COLO668 (cell line): ENCODE data around the gene RBM44.

Experiments
- DNase-seq: peaks from one replicate; lab custom pipeline; 2025; ENCODE audit not compliant: unreplicated experiment; lab: John Stamatoyannopoulos, UW

The RBM44 gene

DNA sequence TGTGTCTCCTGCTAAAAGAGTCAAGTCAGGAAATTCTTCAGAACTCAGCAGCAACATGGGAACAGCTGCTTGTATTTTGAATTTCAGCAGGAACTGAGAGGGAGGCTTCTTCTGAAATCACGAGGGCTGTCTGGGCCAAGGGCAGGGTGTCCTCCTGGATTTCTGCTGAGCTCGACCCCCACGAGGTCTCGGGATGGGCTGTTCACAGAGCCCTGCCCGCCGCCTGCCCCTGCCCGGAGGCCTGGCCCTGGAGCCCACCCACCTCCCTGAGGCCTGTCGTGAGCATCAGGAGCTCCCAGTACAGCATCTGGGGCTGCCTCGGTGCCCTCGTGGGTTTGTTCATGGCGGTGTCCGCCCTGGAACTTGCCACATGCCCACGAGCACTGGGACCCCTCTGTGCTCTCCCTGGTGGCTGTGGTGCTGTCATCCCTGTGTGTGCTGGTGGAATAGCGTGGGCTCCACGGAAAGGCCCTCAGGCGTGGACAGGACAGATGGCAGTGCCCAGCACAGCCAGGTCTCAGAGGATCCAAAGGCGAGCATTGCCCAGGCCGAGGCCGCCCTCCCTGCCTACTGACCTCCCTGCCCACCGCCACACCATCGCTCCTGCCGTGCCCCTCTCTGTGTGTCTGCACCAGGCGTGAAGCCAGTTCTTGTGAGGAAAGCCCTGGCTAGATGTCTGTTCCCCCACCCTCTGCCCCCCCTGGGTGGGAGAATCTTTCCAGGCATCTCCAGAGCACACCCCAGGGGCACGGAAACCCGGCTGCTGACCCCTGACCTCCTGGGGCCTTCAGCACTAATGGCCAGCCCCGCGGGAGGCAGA lies 86.7 kb downstream of the RBM44 start:
- no peak for DNase-seq

DNA sequence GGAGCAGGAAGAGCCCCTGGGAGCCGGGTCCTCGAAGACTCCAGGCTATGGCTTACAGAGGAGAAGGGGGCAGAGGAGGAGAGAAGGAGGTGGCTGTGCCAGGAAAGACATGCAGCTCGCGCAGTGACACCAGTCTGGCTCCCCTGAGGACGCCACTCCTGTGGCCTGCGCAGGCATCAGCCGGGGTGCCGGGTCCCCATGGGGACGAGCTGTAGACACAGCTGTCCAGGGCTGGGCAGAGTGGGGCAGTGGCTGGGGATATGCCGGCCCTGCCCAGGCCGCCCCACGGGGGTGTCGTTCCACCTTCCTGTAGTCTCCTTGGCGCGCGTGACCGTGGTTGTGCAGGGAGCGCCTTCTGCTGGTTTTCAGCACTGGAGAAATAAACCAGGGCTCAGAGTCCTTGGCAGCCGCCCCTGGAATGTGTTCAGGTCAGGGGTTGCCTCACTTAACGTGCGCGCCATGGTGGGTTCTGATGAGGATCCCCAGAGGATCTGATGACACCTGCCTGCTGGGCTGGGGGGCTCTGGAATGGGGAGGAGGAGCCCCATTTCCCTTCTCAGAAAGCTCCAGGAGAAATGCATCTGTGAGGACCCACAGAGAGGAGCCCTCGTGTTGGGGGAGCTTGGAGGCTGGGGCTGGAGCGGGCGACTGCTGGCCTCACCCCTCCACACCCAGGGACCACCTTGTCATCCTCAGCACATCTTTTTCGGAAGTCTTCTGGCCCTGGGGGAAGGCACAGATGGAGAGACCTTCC lies 87.5 kb downstream of the RBM44 start:
- no peak for DNase-seq

DNA sequence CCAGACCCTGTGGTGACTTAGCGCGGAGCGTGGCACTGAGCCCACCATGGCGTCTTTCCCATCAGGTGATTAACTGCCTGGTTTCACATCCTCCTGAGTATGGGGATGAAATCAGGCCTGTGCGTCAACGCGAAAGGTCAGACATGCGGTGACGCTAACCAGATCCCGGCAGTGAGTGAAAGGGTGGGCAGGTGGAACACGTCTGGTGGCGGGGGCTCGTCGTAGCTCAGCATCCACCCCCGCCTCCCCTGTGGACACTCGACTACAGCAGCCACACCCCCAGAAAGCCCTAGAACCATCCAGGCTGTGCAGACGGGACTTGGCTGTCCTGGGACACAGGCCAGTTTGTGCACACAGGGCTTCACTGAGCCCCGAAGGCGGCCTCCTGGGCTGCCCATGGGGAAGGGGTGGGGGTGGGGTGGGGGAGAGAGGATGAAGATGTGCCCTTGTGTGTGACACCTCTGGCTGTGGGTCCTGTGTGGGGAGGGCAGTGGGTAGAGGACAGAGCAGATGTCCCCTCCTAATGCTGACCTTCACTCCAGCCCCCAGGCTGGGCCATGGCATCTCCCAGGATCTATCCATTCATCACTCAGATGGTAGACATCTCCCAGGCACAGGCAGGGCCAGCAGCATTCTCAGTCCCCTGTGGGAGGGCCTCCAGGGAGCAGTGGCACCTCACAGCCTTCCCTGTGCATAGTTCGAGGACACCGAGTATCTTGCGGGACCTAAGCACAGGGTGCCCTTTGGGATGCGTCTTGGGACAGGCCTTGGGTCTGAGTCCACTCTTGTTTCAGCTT lies 88.3 kb downstream of the RBM44 start:
- no peak for DNase-seq

DNA sequence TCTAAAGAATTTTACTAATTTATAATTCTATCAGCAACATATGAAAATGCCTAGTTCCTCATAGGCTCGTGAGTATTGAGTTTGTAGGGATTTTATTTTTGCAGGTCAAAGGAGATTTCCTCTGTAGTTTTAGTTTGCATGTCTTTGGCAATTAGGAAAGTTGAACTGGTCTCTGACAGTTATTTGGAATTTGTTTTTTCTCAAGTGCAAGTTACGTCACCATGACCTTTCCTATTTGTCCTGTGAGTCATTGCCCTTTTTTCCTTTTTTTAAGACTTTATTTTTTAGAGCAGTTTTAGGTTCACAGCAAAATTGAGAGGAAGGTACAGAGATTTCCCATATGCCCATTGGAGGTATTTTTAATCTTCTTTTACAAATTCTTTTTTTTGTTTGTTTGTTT lies 89.8 kb downstream of the RBM44 start:
- DNase-seq = no peak

DNA sequence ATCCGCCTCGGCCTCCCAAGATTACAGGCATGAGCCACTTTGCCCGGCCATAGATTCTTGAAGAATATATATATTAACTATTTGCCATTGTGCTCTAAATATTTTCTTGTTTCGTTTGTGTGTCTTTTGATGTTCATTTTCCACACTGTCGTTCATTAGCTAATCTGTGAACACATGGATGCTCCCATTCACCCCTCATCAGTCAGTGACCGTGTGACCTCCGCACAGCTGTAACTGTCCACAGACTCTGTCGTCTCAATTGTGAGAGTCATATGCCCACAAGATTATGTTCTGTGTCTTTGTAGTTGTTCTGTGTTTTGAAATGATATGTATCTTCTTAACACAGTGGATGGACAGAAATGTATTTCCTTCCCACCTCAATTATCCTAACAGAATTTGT lies 90.4 kb downstream of the RBM44 start:
- no peak for DNase-seq

DNA sequence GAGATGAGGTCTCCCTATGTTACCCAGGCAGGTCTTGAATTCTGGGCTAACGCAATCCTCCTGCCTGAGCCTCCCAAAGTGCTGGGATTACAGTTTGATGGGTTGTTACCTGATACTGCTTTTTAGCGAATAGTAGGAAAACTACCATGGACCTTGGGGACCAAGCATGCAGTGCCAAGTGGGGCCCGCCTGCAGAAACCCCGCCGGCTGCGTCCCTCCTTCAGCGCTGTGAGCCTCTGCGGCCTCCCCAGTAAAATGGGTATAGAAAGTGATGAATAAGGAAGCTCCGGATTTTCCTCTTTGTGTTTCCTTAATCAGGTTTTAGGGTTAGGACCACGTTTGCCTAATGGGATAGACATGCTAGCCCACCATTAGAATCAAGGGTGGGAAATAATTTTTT lies 91.2 kb downstream of the RBM44 start:
- DNase-seq = no peak
